Hematopoietic multipotent progenitor cell treated with erythropoietin and hydrocortisone succinate and interleukin-3 and kit ligand, for 17 days (in vitro differentiated cells): ENCODE measurements around the gene CD44.
"Not testable (repeated sequence)": the region's sequence is repeated elsewhere in the genome, so short reads cannot be mapped to it uniquely, and the experiment has no call there.

Source experiments
- DNase-seq: peaks from one replicate; pipeline ENCODE4 v3.0.0-alpha.2; 2015; ENCODE audit warnings: low spot score

Gene CD44

DNA sequence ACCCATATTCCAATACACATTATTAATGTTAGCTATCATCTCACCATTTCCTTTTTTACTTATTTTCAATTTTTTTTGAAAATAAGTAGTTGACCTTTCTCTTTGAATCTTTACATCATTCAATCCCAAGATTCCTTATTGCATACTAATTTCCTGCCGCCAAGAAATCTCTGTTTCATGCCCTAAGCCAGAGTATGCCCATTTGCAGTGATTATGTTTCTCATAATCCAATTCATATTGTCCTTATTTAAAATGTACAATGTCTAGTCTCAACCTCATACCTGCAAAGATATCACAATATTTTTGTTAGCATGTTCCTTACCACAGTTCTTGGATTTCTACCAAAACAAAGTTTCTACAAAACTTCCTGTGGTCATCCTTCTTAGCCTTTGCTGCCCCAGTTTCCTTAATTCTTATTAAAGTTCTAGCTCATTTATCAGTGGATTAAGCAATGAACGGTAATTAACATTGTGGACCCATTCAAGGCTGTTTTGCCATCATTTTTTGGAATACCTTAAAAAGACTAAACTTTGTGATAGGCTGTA, 75.3 kb downstream of the CD44 start:
- no peak for DNase-seq

DNA sequence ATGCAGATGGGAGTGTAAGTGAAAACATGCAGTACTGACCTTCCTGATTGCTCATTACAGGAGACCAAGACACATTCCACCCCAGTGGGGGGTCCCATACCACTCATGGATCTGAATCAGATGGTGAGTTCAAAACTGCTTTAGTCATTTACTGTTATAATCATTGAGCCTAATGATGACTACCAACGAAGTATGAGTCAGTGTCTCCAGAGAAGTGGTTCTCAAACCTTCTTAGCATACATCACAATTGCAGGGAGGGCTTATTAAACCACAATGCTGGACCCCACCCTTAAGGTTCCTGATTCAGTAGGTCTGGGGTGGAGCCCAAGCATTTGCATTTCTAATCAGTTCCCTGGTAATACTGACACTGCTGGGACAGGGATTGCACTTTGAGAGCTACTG, 75.8 kb downstream of the CD44 start:
- DNase-seq, result no peak

DNA sequence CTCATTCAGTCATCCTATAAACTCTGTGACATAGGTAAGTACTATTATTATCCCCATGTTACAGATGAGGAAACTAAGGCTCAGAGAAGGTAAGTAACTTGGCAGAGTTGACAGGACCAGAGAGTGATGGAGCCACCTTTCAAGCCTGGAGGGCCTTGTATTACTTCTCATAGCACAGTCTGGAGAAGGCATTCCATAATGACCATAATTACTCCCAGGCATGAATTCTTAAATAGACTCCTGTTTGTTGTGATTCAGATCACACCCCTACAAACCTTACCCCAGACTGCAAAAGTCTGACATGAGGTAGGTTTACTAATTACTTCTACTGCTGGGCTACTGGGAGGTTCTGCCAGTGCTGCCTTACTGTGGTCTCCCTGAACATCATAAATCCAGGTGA, 77.0 kb downstream of the CD44 start:
- no peak for DNase-seq

DNA sequence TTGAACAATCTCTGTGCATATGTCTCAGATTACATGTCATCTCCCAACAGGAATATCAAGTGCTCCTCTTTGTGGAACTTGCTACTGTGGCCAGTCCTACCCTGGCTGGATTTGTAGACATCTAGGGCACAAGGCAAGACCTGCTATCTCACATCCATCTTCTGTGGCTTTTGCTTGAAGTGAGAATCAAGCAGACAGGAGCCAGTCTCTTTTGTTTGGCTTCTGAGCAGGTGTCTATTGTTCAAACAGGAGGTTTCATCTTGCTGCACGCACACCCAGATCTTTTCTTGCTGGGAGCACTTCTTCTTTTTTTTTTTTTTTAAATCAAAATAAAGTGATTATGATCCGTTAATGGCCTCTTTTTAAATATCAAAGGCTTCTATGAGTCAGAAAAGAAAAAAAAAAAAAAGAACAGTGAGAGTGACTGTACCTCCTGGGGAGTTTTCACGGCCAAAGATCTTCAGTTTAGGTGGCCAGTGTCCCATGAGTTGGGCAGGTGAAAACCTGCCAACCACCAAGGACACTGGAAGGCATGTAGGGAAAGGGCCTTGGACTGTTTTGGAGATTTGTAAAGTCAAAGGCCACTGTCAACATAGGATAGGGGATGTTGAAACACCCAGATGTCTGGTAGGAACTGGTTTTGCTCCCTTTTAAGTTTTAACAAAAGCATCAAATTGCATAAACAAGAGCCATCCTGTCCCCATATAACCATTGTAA, 78.1 kb downstream of the CD44 start:
- DNase-seq, result no peak

DNA sequence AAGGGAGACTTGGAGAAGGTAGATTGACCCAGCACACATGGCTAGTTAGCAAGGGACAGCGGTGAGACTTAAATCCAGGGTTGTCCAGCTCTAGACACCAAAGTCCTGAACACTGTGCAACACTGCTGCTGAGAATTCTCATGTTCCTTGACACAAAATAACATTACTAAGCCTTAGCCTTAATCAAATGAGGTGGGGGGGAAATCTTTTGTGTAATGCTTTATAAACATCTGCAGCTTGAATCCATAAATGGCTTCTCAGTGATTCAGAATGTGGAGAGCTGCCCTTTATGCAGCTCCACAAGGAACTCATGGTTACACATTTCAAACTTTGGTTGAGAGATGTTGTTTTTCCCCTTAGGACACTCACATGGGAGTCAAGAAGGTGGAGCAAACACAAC, 80.0 kb downstream of the CD44 start:
- DNase-seq, result no peak

DNA sequence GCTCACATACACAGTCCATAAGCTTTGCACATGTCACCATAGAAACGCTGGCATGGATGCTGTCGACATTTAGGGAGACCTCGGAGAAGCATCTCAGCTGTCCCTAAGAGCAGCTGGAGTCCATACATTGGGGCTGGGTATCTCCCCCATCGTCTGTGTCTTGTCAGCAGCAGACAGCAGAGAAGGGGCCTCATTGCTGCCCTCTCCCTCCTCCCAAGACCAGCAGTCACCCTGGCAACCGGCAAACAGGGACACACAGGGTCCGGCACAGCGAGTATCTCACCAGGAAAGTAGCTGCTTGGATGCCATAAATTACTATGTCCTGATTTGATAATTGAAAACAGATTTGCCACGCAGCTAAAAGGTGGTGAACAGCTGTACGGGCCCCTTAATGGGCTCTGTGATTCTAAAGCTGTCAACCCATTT, 84.4 kb downstream of the CD44 start:
- no peak for DNase-seq

DNA sequence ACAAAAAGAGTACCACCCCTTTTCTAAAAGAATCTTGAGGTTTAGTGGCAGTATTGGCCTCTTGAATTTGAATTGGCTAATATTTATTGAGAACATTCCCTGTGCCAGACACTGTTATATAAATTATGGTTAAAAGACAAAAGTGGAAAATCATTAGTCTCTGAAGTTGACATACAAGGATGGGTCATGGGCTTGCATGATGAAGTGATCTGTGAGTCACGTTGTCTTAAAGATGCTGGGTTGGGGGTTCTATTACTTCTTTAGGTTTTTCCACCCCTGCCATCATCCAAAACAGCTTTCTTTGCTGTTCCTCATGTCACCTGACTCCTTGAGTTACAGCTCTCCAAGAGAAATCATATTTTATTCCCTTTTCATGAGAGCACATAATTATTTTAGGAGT, 85.0 kb downstream of the CD44 start:
- DNase-seq, result no peak

DNA sequence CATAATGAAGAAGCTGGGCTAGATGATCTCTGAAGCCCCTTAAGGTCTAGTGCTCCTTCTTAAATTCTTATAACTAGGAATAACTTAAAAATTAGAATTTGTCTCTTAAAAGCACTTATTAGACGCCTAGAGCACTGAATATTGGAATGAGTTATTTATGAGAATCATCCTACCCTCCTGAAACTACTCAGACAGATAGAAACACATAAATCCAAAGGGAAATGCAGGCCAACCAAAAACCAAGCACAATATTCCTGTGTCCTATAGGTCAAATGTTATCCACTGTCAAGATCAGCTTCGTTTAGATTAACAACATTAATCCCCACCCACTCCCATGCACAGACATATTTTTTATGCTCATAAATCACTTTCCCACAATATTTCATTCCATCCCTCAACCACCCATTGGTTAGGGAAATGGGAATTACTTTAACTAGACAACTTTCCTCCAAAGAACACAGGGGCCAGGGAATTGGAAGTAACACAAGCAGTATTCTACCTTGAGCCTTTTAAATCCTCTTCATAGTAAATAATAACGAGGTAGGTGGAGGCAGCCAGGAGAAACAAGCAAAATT, 87.1 kb downstream of the CD44 start:
- DNase-seq, result no peak

DNA sequence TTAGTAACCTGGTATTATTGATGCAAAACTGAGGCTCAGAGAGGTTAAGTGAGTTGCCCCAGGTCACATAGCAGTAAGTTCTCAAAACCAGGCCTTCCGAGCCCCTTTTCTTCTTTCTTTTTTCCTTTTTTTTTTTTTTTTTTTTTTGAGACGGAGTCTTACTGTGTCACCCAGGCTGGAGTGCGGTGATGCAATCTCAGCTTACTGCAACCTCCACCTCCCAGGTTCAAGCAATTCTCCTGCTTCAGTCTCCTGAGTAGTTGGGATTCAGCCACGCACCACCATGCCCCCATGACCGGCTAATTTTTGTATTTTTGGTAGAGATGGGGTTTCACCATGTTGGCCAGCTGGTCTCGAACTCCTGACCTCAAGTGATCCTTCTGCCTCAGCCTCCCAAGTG, 87.8 kb downstream of the CD44 start:
- DNase-seq, result not testable (repeated sequence)

DNA sequence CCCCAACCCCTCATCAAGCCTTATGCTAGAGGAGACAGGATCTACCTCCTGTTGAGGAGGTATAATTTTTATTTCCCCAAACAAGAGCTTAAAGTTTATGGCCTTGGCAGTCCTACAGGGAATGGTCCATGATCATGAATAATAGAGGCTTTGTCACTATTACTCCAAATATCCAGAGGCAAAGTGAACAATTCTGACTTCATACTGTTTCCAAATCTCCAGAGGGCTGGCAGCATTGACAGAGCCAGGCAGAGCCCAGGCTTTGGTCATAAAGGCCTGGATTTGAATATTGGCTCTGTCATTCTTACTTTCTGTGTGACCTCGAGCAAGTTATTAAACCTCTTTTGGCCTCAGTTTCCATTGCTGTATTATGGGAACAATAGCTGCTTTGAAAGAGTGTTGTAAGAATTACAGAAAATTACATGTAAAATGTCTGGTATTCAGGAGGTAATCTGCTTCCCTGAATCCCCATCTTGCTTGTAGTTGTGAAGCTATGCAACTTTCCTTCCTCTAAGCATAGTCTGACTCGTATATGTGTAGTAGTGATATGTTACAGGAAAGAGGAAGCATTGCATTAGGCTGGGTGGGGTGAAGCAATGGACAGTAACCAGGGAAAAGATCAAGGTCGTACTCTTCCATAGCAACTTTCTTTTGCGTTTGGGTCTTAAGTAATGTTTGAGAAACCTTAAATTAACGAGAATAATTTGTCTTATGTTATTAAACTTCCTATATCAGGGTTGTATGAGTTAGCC, 88.8 kb downstream of the CD44 start:
- DNase-seq, result no peak

DNA sequence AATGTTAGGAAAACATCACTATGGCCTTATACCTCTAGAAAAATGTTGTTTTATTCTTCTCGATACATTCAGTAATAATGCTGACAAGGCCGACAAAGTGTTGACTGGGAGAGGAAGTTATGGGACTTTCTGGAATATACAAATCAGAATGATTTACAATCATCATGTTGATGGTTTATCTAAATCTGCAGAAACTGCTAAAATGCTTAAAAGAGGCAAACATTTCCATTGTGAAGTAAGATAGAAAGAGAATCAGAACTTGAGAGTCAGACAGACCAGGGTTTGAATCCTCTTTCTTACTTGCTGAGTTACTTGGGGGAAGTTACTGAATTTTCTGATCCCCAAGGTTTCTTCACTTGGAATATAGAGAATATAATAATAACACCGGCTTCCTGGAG, 89.4 kb downstream of the CD44 start:
- no peak for DNase-seq

DNA sequence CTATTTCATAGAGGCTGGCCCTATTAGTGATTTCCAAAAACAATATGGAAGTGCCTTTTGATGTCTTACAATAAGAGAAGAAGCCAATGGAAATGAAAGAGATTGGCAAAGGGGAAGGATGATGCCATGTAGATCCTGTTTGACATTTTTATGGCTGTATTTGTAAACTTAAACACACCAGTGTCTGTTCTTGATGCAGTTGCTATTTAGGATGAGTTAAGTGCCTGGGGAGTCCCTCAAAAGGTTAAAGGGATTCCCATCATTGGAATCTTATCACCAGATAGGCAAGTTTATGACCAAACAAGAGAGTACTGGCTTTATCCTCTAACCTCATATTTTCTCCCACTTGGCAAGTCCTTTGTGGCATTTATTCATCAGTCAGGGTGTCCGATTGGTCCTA, 91.4 kb downstream of the CD44 start:
- DNase-seq, result no peak

DNA sequence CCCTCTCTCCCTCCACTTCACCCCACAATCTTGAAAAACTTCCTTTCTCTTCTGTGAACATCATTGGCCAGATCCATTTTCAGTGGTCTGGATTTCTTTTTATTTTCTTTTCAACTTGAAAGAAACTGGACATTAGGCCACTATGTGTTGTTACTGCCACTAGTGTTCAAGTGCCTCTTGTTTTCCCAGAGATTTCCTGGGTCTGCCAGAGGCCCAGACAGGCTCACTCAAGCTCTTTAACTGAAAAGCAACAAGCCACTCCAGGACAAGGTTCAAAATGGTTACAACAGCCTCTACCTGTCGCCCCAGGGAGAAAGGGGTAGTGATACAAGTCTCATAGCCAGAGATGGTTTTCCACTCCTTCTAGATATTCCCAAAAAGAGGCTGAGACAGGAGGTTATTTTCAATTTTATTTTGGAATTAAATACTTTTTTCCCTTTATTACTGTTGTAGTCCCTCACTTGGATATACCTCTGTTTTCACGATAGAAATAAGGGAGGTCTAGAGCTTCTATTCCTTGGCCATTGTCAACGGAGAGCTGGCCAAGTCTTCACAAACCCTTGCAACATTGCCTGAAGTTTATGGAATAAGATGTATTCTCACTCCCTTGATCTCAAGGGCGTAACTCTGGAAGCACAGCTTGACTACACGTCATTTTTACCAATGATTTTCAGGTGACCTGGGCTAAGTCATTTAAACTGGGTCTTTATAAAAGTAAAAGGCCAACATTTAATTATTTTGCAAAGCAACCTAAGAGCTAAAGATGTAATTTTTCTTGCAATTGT, 92.3 kb downstream of the CD44 start:
- no peak for DNase-seq

DNA sequence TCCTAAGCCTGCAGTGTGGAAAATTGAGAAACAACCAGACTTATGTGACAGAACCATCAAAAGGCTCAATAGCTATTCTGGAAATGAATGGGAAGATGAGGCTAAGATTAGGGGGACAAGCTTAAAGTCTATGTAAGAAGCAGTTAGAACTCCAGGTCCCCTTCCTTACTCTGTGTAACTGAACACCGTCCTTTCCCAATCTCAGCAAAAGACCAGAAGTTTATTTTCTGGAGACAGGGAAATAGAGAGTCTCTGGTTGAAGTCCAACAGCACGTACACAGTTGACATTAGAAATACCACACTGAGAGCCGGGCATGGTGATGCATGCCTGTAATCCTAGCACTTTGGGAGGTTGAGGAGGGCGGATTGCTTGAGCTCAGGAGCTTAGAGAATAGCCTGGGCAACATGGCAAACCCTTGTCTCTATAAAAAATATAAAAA, 93.9 kb downstream of the CD44 start:
- no peak for DNase-seq

DNA sequence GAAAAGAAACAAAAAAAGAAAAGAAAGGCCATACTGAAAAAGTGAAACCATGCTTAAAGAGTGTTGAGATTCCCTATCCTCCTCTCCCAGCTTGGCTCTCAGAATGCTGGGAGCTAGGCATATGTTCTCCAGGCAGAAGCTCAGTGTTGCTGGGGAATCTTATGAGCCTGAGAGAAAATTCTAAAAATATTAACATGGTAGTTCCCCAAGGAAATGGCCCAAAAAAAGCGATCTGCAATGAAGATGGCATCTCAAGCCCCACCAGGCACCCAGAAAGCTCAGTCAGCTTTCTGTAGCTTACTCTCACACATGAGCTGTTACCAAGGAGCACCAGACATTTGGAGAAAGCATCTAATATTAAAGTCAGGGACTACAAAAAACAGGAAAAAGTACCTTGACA, 94.5 kb downstream of the CD44 start:
- DNase-seq, result no peak

DNA sequence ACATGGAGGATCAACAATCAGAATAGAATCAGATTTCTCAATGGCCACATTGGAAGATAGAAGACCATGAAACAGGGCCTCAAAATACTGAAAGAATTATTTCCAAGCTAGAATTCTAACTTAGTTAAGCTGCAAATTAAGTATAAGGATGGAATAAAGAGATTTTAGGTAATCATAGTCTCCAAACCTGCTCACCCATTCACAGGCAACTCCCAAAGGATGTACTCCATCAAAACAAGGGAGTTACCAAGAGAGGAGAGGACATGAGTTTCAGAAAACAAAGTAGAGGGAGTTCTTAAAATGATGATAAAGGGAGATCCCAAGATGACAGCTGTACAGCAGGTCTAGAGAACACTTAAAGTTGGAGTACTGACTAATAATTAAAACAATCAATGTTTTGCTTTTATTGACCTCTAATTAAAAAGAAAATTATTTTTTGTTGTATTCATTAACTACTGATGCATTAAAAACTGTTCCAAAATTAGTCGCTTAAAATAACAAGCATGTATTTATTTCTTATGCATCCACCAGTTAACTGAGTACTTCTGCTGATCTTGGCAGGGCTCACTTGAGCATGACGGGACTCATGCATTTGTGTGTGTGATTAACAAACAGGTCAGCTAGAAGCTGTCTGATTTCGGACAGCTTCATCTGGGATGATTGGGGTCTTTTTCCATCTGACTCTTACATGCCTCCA, 95.6 kb downstream of the CD44 start:
- DNase-seq, result no peak

DNA sequence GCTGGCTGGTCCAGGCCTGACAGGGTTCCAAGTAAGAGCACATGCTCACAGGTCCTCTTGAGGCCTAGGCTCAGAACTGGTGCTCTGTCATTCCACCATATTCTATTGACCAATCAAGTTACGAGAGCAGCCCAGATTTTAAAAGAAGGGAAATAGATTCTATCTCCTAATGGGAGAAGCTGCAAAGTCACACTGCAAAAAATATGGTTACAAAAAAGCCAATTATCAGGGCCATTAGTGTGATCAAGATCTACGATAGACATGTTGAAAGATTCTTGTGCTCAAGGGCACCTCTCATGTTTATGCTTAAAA, 96.1 kb downstream of the CD44 start:
- no peak for DNase-seq

DNA sequence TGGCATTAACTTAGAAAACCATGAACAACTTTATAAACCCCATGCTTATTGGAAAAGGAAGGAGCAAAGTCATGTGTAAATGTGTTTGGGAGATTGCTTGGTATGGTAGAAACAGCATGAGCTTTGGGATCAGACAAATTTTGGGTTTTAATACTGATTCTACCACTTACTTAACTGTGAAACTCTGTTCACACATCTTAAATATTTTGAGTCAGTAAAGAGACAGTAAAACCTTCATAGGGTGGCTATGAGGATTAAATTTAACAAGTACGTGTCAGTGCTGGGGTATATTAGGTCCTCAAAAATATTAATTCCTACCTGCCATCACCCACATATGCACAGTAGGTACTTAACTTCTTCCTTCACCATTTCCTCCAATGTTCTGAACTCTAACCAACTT, 96.5 kb downstream of the CD44 start:
- no peak for DNase-seq

DNA sequence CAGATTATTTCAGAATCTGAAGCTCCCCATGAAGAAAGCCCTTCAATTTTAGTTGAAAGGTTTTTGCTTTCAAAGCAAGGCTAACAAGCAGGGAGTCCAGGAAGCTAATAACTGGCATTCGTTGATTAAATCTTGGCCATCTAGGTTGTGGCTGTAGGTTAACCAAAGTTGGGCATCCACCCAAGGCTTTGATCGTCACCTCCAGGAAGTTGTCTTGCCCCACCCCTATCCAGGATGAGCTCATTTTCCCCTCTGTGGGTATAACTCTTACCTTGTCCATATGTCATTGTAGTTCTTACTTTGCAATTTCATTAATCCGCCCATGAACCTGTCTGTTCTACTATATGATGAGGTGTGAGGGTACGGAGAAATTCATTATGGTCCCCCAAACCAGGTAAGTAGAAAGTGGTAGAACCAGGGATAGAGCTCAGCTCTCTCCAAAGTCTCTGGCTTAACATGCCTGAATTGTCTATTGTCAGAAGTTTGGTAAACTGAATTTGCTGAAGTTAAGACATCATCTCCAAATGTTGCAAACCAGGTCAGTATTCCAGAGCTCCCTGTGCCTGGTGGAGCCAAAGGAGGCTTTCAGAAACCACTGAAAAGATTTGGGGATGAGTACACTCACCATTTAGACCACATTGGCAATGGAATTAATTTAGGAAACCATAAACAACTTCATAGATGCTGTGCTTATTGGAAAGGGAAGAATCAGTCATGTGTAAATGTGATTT, 97.1 kb downstream of the CD44 start:
- DNase-seq, result no peak

DNA sequence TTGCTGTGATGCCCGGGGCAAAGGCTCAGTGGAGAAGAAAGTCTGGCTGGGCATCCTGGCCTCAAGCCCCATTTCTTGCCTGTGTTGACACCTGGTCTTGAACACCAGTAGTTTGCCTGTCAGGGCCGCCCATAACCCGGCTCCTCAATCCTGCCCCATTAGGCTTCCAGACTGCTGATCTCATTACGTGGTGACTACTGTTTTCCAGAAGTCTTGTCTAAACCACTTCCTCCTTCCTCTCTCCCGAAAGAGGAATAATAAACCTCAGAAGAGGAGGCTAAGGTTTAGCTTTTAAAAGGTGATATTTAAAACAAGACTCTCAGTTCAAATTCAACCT, 97.7 kb downstream of the CD44 start:
- no peak for DNase-seq

DNA sequence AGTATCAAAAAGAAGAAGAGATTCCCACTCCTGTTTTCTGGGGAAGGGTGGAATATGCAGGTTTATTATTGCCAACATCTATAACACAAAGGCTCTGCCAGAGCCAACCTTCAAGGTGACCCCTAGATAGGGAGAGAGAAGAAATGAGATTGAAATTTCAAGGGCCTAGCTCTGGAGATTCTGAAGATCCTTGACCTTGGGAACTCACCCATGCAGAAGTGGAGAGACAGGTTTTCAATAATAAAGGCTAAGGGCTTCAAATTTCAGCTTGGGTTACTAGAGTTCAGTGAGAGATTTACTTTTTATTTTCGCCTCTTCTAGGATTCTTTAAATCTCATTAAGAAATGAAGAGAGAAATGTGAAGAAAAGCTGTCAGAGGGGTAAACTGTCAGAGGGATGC, 98.4 kb downstream of the CD44 start:
- DNase-seq, result no peak
